Esophagus muscularis mucosa (tissue), 4 donors: ENCODE measurements around the gene PHLDA1. TPM values are rescaled to one million over a fixed set of nuclear protein-coding genes. Genes with fewer than 3 reads are reported as not detected.

ENCODE experiments used
- DNase-seq: peaks from one replicate; pipeline ENCODE4 v3.0.0-alpha.2; 2017; ENCODE audit errors: extremely low spot score
- H3K27ac ChIP-seq, 4 donors: fragments of 200-600 bp; sonication (generic); replicated peaks in 1 of 4; 1 replicate in 3 of 4; 2 replicates in 1 of 4; pipeline ENCODE4 v1.5.1; 2016 to 2019; ENCODE audit warnings: mild to moderate bottlenecking in 1 of 4
- H3K27me3 ChIP-seq, 4 donors: fragments of 200-600 bp; sonication (generic); one replicate each; pipeline versions ENCODE4 v1.5.1 to v1.6.0; 2016 to 2019
- H3K36me3 ChIP-seq, 4 donors: fragments of 200-600 bp; sonication (generic); one replicate each; pipeline ENCODE4 v1.5.1; 2016 to 2019
- H3K4me1 ChIP-seq, 4 donors: fragments of 200-600 bp; sonication (generic); one replicate each; pipeline ENCODE4 v1.5.1; 2016 to 2019
- H3K4me3 ChIP-seq, 4 donors: fragments of 200-600 bp; sonication (generic); 1 replicate in 2 of 4; 2 replicates in 2 of 4; pipeline ENCODE4 v1.5.1; 2016 to 2019; ENCODE audit warnings: mild to moderate bottlenecking in 4 of 4, moderate library complexity in 1 of 4
- H3K9me3 ChIP-seq, 4 donors: fragments of 200-600 bp; sonication (generic); 1 replicate in 3 of 4; 2 replicates in 1 of 4; pipeline ENCODE4 v1.5.1; 2016 to 2019
- EP300 ChIP-seq: sonication (generic); formaldehyde crosslinking; IDR thresholded peaks from one replicate; pipeline ENCODE4 v1.6.1; 2017; ENCODE audit warnings: antibody characterized with exemption
- POLR2A ChIP-seq: fragments of 450-650 bp; IDR thresholded peaks from one replicate; pipeline ENCODE4 v1.6.1; 2017; ENCODE audit warnings: antibody characterized with exemption, moderate library complexity, mild to moderate bottlenecking, low read depth
- POLR2AphosphoS5 ChIP-seq, 2 donors: sonication (generic); formaldehyde crosslinking; IDR thresholded peaks; one replicate each; pipeline ENCODE4 v1.6.1; 2017; ENCODE audit warnings: antibody characterized with exemption in 2 of 2
- WGBS: methylation state at CpG from one replicate; pipeline ENCODE4 v1.1.5; 2018; 5-methylcytosine and 5-hydroxymethylcytosine counted together
- intact Hi-C: fragments of 100-400 bp; cut with DNase I; formaldehyde crosslinking; loops from one replicate; pipeline ENCODE4 v1.15.1; 2023
- total RNA-seq, 4 donors: library from RNA; depleted of rRNA; stranded (reverse); fragments of >200 nt; gene quantifications; one replicate each; pipeline versions ENCODE4 v1.1.0 to v1.2.1, GENCODE V29; 2016
- TF ChIP-seq, protein P1 (sequence below), 3 experiments: fragments of 200-600 bp in 2 of 3; fragments of 450-650 bp in 1 of 3; sonication (generic) in 2 of 3; IDR thresholded peaks; one replicate each; pipeline ENCODE4 v1.5.1; 2017 to 2019; ENCODE audit warnings: antibody characterized with exemption in 3 of 3, mild to moderate bottlenecking in 2 of 3, moderate library complexity in 1 of 3

PHLDA1 gene
- total RNA-seq, 4 donors from 2014 or later: 5.0 to 25.3 (median 6.1) TPM

DNA sequence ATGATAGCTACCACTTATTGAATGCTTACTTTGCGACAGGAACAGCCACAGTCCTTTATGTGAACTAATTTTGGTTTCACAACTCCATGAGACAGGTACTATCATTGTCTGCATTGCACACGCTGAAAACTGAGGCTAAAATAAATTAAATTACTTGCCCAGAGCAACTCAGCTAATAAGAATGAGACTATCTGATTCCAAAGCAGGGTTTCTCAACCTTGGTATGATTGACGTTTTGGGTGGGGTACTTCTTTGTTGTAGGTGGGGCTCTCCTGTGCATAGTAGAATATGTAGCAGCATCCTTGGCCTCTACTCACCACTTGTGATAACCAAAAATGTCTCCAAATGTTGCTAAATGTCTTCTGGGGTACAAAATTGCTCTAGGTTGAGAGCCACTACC, 9.1 kb downstream of the PHLDA1 start:
- TF ChIP-seq EP300 (no peak), POLR2A (no peak), POLR2AphosphoS5 (IDR thresholded peaks at IDR 0.05) (no peak)
- TF ChIP-seq, protein P1, sequence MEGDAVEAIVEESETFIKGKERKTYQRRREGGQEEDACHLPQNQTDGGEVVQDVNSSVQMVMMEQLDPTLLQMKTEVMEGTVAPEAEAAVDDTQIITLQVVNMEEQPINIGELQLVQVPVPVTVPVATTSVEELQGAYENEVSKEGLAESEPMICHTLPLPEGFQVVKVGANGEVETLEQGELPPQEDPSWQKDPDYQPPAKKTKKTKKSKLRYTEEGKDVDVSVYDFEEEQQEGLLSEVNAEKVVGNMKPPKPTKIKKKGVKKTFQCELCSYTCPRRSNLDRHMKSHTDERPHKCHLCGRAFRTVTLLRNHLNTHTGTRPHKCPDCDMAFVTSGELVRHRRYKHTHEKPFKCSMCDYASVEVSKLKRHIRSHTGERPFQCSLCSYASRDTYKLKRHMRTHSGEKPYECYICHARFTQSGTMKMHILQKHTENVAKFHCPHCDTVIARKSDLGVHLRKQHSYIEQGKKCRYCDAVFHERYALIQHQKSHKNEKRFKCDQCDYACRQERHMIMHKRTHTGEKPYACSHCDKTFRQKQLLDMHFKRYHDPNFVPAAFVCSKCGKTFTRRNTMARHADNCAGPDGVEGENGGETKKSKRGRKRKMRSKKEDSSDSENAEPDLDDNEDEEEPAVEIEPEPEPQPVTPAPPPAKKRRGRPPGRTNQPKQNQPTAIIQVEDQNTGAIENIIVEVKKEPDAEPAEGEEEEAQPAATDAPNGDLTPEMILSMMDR (IDR thresholded peaks at IDR 0.05): no peak
- H3K27ac ChIP-seq: no peak overlapping the region
- H3K36me3 ChIP-seq: no peaks in the 10 kb centered on the region
- intact Hi-C loops: loop anchor here (10.0 kb wide), 1 partner anchor 208 kb away; no protein-coding TSS in a partner anchor
- H3K4me1 ChIP-seq: peaks cover 0 to 20% (median 13%) of the 10 kb centered on the region in 4 donors
- no peaks in the 10 kb centered on the region for H3K9me3 ChIP-seq
- no peaks in the 10 kb centered on the region for H3K27me3 ChIP-seq
- no peak overlapping the region for H3K4me3 ChIP-seq
- 100% methylated on average over 3 of the region's 3 CpGs for WGBS
- no peak for DNase-seq

DNA sequence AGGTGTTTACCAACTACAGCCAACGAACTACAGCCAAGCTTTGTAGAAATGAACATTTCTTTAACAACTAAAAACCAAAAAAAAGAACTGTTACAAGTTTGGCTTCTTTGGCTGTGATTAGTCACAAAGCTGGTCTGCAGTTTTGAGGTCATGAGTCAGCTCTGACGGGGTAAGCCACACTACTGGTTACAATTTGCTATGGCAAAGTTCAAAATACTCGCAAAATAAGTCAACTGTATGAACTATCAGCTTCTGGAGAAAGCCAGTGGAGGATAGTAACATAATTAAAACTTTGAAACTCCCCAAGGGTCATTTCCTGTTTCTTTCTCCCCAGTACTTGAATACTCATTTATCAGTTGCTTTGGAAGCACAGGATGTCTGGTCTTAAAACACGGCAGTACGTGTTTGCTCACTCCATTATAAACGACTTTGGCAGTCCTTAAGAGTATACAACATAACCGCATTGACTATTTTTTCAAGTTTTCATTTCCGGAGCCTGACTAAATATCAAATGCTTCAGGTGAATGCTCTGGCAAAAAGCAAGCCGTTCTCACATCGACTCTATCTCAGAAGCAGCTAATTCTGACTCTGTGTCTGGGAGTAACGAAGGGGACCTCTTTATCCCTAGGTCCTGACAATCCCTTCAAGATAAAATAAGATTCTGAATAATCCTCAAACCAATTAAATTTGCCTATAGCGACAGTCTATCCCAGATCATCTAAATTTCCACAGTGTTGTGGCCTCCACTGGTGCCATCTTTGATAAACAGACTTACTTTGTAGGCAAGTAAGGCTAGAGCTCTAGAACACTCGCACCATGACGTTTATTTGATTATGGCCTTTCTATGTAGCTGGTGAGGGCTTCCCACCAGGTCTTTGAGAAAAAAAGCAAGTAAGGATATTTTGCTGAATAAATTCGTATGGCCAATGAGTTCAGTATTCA, 10.6 kb downstream of the PHLDA1 start:
- Histone ChIP-seq H3K27ac (peak overlapping the region; percentile 38 to 54 (median 48)), H3K27me3 (no peaks in the 10 kb centered on the region), H3K9me3 (no peaks in the 10 kb centered on the region), H3K4me3 (no peak overlapping the region), H3K36me3 (no peaks in the 10 kb centered on the region), H3K4me1 (peaks cover 0 to 15% (median 10%) of the 10 kb centered on the region in 4 donors)
- TF ChIP-seq EP300: no peak
- TF ChIP-seq, protein P1 (IDR thresholded peaks at IDR 0.05): no peak
- TF ChIP-seq POLR2AphosphoS5 (IDR thresholded peaks at IDR 0.05): peak in 1 of 2 donors; percentile 9
- intact Hi-C loops: loop anchor here (10.0 kb wide), 1 partner anchor 206 kb away; no protein-coding TSS in a partner anchor
- DNase-seq: no peak
- WGBS: 51% methylated on average over 15 of the region's 15 CpGs

DNA sequence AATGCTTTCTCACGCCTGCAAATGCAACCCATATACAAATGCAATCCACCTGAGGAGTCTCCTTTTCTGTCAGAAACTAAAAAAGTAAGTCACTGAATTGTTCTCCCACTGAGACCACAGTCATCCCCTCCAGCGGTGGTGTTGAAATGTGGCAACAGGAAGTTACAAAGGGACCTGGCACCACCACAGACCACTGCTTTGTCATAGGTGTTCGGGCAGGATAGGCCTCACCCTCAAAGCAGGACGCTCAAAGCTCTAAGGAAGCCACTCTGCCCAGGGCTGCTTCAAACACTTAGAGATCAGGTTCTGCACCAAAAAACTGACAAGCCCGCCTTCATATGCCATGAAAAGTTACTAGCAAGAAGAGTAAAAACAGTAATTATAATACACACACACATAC, 11.3 kb downstream of the PHLDA1 start:
- no peak overlapping the region for H3K4me3 ChIP-seq
- peak overlapping the region; percentile 38 to 54 (median 48) for H3K27ac ChIP-seq
- H3K36me3 ChIP-seq: no peaks in the 10 kb centered on the region
- DNase-seq: no peak
- no peaks in the 10 kb centered on the region for H3K27me3 ChIP-seq
- no peak for TF ChIP-seq POLR2AphosphoS5 (IDR thresholded peaks at IDR 0.05)
- no peak for TF ChIP-seq POLR2A
- TF ChIP-seq EP300: no peak
- TF ChIP-seq, protein P1 (IDR thresholded peaks at IDR 0.05): no peak
- no peaks in the 10 kb centered on the region for H3K9me3 ChIP-seq
- peaks cover 0 to 15% (median 10%) of the 10 kb centered on the region in 4 donors for H3K4me1 ChIP-seq
- 71% methylated on average over 4 of the region's 5 CpGs for WGBS
- intact Hi-C loops: loop anchor here (10.0 kb wide), 1 partner anchor 205 kb away; no protein-coding TSS in a partner anchor

GRCh38 chr12:76018672-76019071, 12.9 kb downstream of the PHLDA1 start:
- Histone ChIP-seq H3K4me1 (peaks cover 0 to 15% (median 10%) of the 10 kb centered on the region in 4 donors), H3K36me3 (no peaks in the 10 kb centered on the region), H3K27me3 (no peaks in the 10 kb centered on the region), H3K9me3 (no peaks in the 10 kb centered on the region), H3K27ac (no peak overlapping the region), H3K4me3 (no peak overlapping the region)
- intact Hi-C loops: no loop called here
- 100% methylated on average over 1 of the region's 1 CpG for WGBS
- TF ChIP-seq EP300 (no peak), POLR2A (no peak), POLR2AphosphoS5 (IDR thresholded peaks at IDR 0.05) (no peak)
- DNase-seq: no peak

DNA sequence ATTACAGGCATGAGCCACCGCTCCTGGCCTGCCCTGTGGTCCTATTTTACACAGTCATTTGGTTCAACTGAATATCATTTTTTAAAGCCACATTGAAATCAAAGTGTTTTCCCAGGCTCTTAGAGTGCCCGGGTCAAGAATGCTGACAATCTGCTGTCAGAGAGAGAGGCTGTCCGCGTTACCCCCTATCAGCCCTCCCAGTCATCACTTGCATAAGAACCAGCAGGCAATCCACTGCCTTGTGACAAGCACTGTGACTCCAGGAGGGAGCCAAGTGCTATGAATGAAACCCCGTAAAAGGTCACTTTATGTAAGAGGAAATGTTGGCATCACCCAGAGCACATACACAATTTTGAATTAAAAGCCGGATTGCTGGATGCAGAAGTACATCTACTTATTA, 13.5 kb downstream of the PHLDA1 start:
- Histone ChIP-seq H3K27me3 (no peaks in the 10 kb centered on the region), H3K9me3 (no peaks in the 10 kb centered on the region), H3K27ac (no peak overlapping the region), H3K4me3 (no peak overlapping the region), H3K36me3 (no peaks in the 10 kb centered on the region), H3K4me1 (peaks cover 0 to 15% (median 10%) of the 10 kb centered on the region in 4 donors)
- intact Hi-C loops: no loop called here
- no peak for DNase-seq
- 59% methylated on average over 6 of the region's 6 CpGs for WGBS
- TF ChIP-seq POLR2A (no peak), POLR2AphosphoS5 (IDR thresholded peaks at IDR 0.05) (no peak), EP300 (no peak)
- TF ChIP-seq, protein P1 (IDR thresholded peaks at IDR 0.05): no peak
